Spinal cord (tissue), 10 donors: Measurements from ENCODE around the gene HCK. TPM values are rescaled to one million over a fixed set of nuclear protein-coding genes. Genes with fewer than 3 reads are reported as not detected.

Experiments used
- DNase-seq, 6 donors: peaks; one replicate each; pipeline versions ENCODE4 v3.0.0 to v3.0.0-alpha.2; 2013 to 2015; ENCODE audit warnings: low spot score in 6 of 6, low read depth in 4 of 6
- H3K27ac ChIP-seq: one replicate; pipeline ENCODE4 v1.5.1; 2013; ENCODE audit warnings: low read depth, low read length, control low read depth
- H3K27me3 ChIP-seq: one replicate; pipeline ENCODE4 v1.6.1; 2013; ENCODE audit warnings: low read length; ENCODE audit not compliant: control insufficient read depth, insufficient read depth
- H3K36me3 ChIP-seq: one replicate; pipeline ENCODE4 v1.6.1; 2013; ENCODE audit warnings: low read length; ENCODE audit not compliant: control insufficient read depth, insufficient read depth
- H3K4me1 ChIP-seq: one replicate; pipeline ENCODE4 v1.6.1; 2013; ENCODE audit warnings: low read length; ENCODE audit not compliant: control insufficient read depth, insufficient read depth
- H3K4me3 ChIP-seq: one replicate; pipeline ENCODE4 v1.5.1; 2013; ENCODE audit warnings: low read depth, low read length, control low read depth
- H3K9me3 ChIP-seq: one replicate; pipeline ENCODE4 v1.6.1; 2013; ENCODE audit warnings: low read length; ENCODE audit not compliant: control insufficient read depth, insufficient read depth
- WGBS: methylation state at CpG from one replicate; pipeline ENCODE4 v1.1.5; 2013; ENCODE audit warnings: missing lambda C conversion rate; ENCODE audit not compliant: insufficient coverage; 5-methylcytosine and 5-hydroxymethylcytosine counted together
- polyA plus RNA-seq, 2 donors: library from polyadenylated mRNA; unstranded; fragments of 120-200 nt; gene quantifications; one replicate each; pipeline ENCODE4 v1.2.1, GENCODE V29; 2013; ENCODE audit not compliant: insufficient read length in 2 of 2
- total RNA-seq, 2 donors: library from RNA; depleted of rRNA in 1 of 2; stranded (reverse); fragments of 120-200 nt in 1 of 2; fragments of >200 nt in 1 of 2; gene quantifications; one replicate each; pipeline versions ENCODE4 v1.2.3 to v1.2.4, GENCODE V29; 2013 to 2014
- donor health status: healthy.

Gene HCK
- total and polyA plus RNA-seq, 4 donors = 5.1 to 12.4 (median 8.0) TPM

- Histone ChIP-seq H3K27ac (no peak overlapping the region), H3K9me3 (no peaks in the 10 kb centered on the region), H3K4me3 (no peak overlapping the region), H3K4me1 (no peaks in the 10 kb centered on the region), H3K27me3 (no peaks in the 10 kb centered on the region), H3K36me3 (peaks cover 24% of the 10 kb centered on the region)
- WGBS = 96% methylated on average over 5 of the region's 5 CpGs
- DNase-seq = no peak
These were observed 82.0 kb downstream of the HCK start for GRCh38 chr20:32134026-32134425.

DNA sequence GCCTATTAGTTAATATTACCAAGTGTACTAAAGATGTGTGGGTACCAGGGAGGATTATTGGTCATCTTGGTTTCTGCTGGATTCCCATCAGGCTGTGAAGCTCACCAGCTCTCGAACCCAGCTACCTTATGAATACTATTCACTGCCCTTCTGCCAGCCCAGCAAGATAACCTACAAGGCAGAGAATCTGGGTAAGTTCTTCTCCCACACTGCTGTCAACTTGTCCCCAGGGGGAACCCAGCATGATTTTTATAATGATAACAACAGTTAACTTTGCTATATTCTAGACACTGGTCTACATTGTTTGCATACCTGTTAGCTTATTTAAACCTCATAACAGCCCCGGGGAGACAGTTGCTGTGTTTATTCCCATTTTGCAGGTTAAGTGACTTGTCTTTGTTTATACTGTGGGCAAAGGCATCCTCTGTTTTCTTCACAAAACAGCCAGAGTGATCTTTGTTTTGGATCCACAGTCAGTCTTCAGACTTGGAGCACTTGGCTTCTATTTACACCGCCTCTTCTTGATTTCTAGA lies 84.0 kb downstream of the HCK start:
- Histone ChIP-seq H3K27ac (no peak overlapping the region), H3K4me3 (no peak overlapping the region), H3K9me3 (no peaks in the 10 kb centered on the region), H3K36me3 (peaks cover 37% of the 10 kb centered on the region), H3K27me3 (no peaks in the 10 kb centered on the region), H3K4me1 (no peaks in the 10 kb centered on the region)
- DNase-seq = no peak
- WGBS = 90% methylated on average over 2 of the region's 3 CpGs

DNA sequence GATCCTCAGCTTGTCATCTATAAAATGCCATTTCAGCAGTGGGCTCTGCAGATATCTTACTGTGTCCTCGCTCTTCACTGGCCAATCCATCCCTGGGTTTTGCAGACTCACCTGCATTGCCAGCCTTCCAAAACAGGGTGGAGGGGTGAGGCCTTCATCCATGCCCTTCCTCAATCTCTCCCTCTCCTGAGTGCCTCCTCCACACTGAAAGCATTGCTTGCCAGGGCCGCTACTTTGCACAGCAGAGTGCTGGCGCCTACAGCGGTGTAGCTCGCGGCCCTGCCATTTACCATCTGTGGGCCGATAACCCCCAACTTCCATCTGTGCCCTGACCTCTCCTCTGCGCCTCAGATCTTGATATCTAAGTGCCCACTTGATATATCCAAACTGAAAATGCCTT lies 86.9 kb downstream of the HCK start:
- H3K4me1 ChIP-seq = no peaks in the 10 kb centered on the region
- no peak overlapping the region for H3K4me3 ChIP-seq
- H3K9me3 ChIP-seq = no peaks in the 10 kb centered on the region
- no peaks in the 10 kb centered on the region for H3K27me3 ChIP-seq
- WGBS = 99% methylated on average over 7 of the region's 8 CpGs
- peaks cover 62% of the 10 kb centered on the region for H3K36me3 ChIP-seq
- no peak overlapping the region for H3K27ac ChIP-seq
- DNase-seq = no peak

DNA sequence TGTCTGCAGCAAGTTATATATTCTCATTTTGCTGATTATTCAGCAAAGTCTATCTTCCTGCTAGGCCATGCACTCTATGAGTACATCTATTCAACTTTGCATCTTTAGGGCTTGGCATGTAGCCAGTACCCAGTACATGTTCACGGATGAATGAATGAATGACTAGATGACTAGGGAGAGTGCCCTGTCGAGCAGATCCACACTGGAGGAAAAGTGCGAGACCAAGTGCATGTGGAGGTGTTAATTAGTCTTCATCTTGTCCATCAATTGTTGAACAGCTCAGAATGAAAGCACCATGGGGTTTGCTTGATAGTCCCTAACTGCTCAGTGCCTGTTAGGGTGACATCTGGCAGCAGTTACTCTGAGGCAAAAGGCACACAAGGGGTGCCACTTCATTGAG lies 87.9 kb downstream of the HCK start:
- Histone ChIP-seq H3K27ac (no peak overlapping the region), H3K4me1 (no peaks in the 10 kb centered on the region), H3K9me3 (no peaks in the 10 kb centered on the region), H3K4me3 (no peak overlapping the region), H3K27me3 (no peaks in the 10 kb centered on the region), H3K36me3 (peaks cover 70% of the 10 kb centered on the region)
- WGBS = 54% methylated on average over 3 of the region's 3 CpGs
- DNase-seq = peak in 2 of 6 donors; percentile 15 to 42

DNA sequence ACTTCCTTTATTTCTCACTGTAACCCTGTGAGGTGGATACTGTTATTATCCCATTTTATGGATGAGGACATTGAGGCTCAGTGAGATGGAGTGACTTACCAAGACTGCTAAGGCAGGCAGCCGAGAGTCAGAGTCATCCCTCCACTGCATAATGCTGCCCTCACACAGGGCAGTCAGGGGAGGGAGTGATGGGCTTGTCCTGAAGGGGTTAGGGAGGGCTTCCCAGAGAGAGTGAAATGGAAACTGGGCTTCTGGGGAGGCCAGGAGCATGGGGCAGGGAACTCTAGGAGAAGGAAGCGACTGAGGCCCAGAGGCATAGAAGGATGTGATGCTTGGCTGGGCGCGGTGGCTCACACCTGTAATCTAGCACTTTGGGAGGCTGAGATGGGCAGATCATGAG lies 88.6 kb downstream of the HCK start:
- Histone ChIP-seq H3K36me3 (peaks cover 76% of the 10 kb centered on the region), H3K4me1 (no peaks in the 10 kb centered on the region), H3K27ac (no peak overlapping the region), H3K4me3 (no peak overlapping the region), H3K9me3 (no peaks in the 10 kb centered on the region), H3K27me3 (no peaks in the 10 kb centered on the region)
- DNase-seq = no peak
- WGBS = 100% methylated on average over 1 of the region's 4 CpGs

GRCh38 chr20:32141465-32141980 lies 89.5 kb downstream of the HCK start:
- DNase-seq = no peak
- H3K27ac ChIP-seq = no peak overlapping the region
- H3K4me3 ChIP-seq = no peak overlapping the region
- H3K36me3 ChIP-seq = peaks cover 86% of the 10 kb centered on the region
- no peaks in the 10 kb centered on the region for H3K9me3 ChIP-seq
- 96% methylated on average over 21 of the region's 21 CpGs for WGBS
- no peaks in the 10 kb centered on the region for H3K4me1 ChIP-seq
- no peaks in the 10 kb centered on the region for H3K27me3 ChIP-seq

- Histone ChIP-seq H3K36me3 (peaks cover 86% of the 10 kb centered on the region), H3K4me3 (no peak overlapping the region), H3K27me3 (no peaks in the 10 kb centered on the region), H3K27ac (no peak overlapping the region), H3K9me3 (no peaks in the 10 kb centered on the region), H3K4me1 (no peaks in the 10 kb centered on the region)
- WGBS = 83% methylated on average over 1 of the region's 5 CpGs
- DNase-seq = no peak
These were observed 90.0 kb downstream of the HCK start for GRCh38 chr20:32142088-32142487.

GRCh38 chr20:32142991-32143390 lies 90.9 kb downstream of the HCK start:
- DNase-seq = no peak
- H3K4me1 ChIP-seq = no peaks in the 10 kb centered on the region
- H3K4me3 ChIP-seq = no peak overlapping the region
- H3K27ac ChIP-seq = no peak overlapping the region
- peaks cover 85% of the 10 kb centered on the region for H3K36me3 ChIP-seq
- no peaks in the 10 kb centered on the region for H3K27me3 ChIP-seq
- 98% methylated on average over 9 of the region's 15 CpGs for WGBS
- no peaks in the 10 kb centered on the region for H3K9me3 ChIP-seq

DNA sequence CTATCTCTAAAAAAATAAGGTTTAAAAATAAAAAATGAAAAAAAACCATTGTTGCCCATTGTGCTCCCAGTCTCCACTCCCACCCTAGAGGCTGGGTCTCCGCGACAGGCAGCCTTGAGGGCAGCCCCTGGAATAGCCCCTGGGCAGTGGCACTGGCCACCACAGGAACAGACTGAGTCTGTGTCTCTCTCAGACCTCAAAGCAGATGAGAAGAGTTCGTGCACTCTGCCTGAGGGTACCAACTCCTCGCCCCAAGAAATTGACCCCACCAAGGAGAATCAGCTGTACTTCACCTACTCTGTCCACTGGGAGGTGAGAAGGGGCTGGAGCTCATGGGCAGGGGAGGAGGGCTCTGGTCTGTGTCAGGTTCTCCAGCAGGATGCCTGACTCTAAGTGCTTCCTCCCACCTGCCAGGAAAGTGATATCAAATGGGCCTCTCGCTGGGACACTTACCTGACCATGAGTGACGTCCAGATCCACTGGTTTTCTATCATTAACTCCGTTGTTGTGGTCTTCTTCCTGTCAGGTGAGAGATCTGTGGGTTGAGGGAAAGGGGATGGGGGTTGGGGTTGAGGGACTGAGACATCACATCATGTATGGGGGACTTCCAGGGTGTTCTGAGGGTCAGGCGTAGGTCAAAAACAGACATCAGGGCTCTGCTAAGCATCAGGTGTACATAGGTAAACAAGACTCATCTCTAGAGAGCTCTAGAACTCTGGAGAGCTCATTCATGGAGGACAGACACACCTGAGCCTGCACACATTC lies 93.0 kb downstream of the HCK start:
- Histone ChIP-seq H3K27ac (no peak overlapping the region), H3K4me1 (no peaks in the 10 kb centered on the region), H3K4me3 (no peak overlapping the region), H3K9me3 (no peaks in the 10 kb centered on the region), H3K36me3 (peaks cover 79% of the 10 kb centered on the region), H3K27me3 (no peaks in the 10 kb centered on the region)
- DNase-seq = no peak
- WGBS = 98% methylated on average over 6 of the region's 8 CpGs
